IMR-90 (cell line): ENCODE measurements around the gene RPGR. TPM values are rescaled to one million over a fixed set of nuclear protein-coding genes. Genes with fewer than 3 reads are reported as not detected.

Source experiments
- ATAC-seq: fragments of 200-7000 bp; cut with Tn5 transposase; 2 replicates; pipeline ENCODE4 v1.9.1; 2020; ENCODE audit warnings: low read depth, mild to moderate bottlenecking, moderate library complexity
- BruUV-seq: library from RNA; stranded (reverse); fragments of 400-500 nt; replicated peaks from 2 replicates; lab custom pipeline; 2021; lab: Mats Ljungman, UMichigan
- CTCF ChIA-PET: fragments of 300-600 bp; formaldehyde crosslinking; extraction: SDS; loops from one replicate; lab custom pipeline; 2021; ENCODE audit warnings: antibody characterized with exemption; lab: Yijun Ruan, JAX
- POLR2A ChIA-PET: fragments of 300-600 bp; sonication (Branson Sonifier 250); formaldehyde crosslinking; loops from one replicate; lab custom pipeline; 2022; ENCODE audit warnings: antibody characterized with exemption; ENCODE audit not compliant: unreplicated experiment; lab: Charles Lee
- DNase-seq: peaks from one replicate; pipeline ENCODE4 v3.0.0; 2013
- H2AFZ ChIP-seq: replicated peaks from 2 replicates; pipeline ENCODE3; 2013; ENCODE audit warnings: low read length, mild to moderate bottlenecking; ENCODE audit not compliant: poor library complexity
- H2AK5ac ChIP-seq: 2 replicates; pipeline ENCODE4 v1.6.1; 2013; ENCODE audit warnings: low read depth, low read length, inconsistent platforms
- H2AK9ac ChIP-seq: replicated peaks from 2 replicates; pipeline ENCODE3; 2013; ENCODE audit warnings: mild to moderate bottlenecking, low read depth, low read length, moderate library complexity; ENCODE audit not compliant: poor library complexity
- H2BK120ac ChIP-seq: 2 replicates; pipeline ENCODE4 v1.6.1; 2013; ENCODE audit warnings: low read depth, low read length, inconsistent platforms
- H2BK15ac ChIP-seq: 3 replicates; pipeline ENCODE4 v1.6.1; 2013; ENCODE audit warnings: low read depth, low read length, inconsistent platforms
- H2BK20ac ChIP-seq: 2 replicates; pipeline ENCODE4 v1.6.1; 2013; ENCODE audit warnings: low read depth, mild to moderate bottlenecking, inconsistent platforms, low read length, moderate library complexity
- H2BK5ac ChIP-seq: 2 replicates; pipeline ENCODE4 v1.6.1; 2013; ENCODE audit warnings: mild to moderate bottlenecking, low read depth, low read length, inconsistent platforms; ENCODE audit not compliant: poor library complexity, severe bottlenecking
- H3K14ac ChIP-seq: replicated peaks from 2 replicates; pipeline ENCODE4 v1.6.1; 2013; ENCODE audit warnings: low read depth, low read length, inconsistent platforms
- H3K18ac ChIP-seq: 2 replicates; pipeline ENCODE4 v1.6.1; 2013; ENCODE audit warnings: low read depth, low read length, control low read depth
- H3K23ac ChIP-seq: 2 replicates; pipeline ENCODE4 v1.6.1; 2013; ENCODE audit warnings: low read depth, low read length, inconsistent platforms
- H3K27ac ChIP-seq: 2 replicates; pipeline ENCODE4 v1.5.1; 2013; ENCODE audit warnings: mild to moderate bottlenecking, control low read depth, low read length; ENCODE audit not compliant: insufficient read depth
- H3K27me3 ChIP-seq: 2 replicates; pipeline ENCODE4 v1.6.1; 2013; ENCODE audit warnings: low read length; ENCODE audit not compliant: control insufficient read depth, insufficient read depth
- H3K36me3 ChIP-seq: 2 replicates; pipeline ENCODE4 v1.6.1; 2013; ENCODE audit warnings: low read length, mixed read lengths; ENCODE audit not compliant: control insufficient read depth, insufficient read depth
- H3K4ac ChIP-seq: 2 replicates; pipeline ENCODE4 v1.6.1; 2013; ENCODE audit warnings: low read depth, low read length, inconsistent platforms
- H3K4me1 ChIP-seq: 2 replicates; pipeline ENCODE4 v1.6.1; 2013; ENCODE audit warnings: low read length, mixed read lengths; ENCODE audit not compliant: control insufficient read depth, insufficient read depth
- H3K4me2 ChIP-seq: 2 replicates; pipeline ENCODE4 v1.6.1; 2013; ENCODE audit warnings: low read depth, mild to moderate bottlenecking, control low read depth, low read length, moderate library complexity
- H3K4me3 ChIP-seq: 2 replicates; pipeline ENCODE4 v1.5.1; 2013; ENCODE audit warnings: low read depth, mild to moderate bottlenecking, control low read depth, low read length, moderate library complexity; ENCODE audit not compliant: insufficient read depth
- H3K56ac ChIP-seq: 2 replicates; pipeline ENCODE4 v1.6.1; 2013; ENCODE audit warnings: low read length, inconsistent platforms; ENCODE audit not compliant: insufficient read depth; ENCODE audit errors: extremely low read depth
- H3K79me1 ChIP-seq, 2 experiments: 2 replicates each; pipeline ENCODE4 v1.6.1; 2013; ENCODE audit warnings: low read length in 2 of 2, inconsistent platforms in 1 of 2, low read depth in 1 of 2
- H3K9ac ChIP-seq: 2 replicates; pipeline ENCODE4 v1.6.1; 2013; ENCODE audit warnings: low read depth, low read length, control low read depth
- H3K9me1 ChIP-seq: 2 replicates; pipeline ENCODE4 v1.6.1; 2013; ENCODE audit warnings: low read length, inconsistent platforms; ENCODE audit not compliant: insufficient read depth
- H3K9me3 ChIP-seq: 2 replicates; pipeline ENCODE4 v1.6.1; 2013; ENCODE audit warnings: low read length; ENCODE audit not compliant: control insufficient read depth, insufficient read depth
- H4K20me1 ChIP-seq: 2 replicates; pipeline ENCODE4 v1.6.1; 2013; ENCODE audit warnings: low read length, inconsistent platforms; ENCODE audit not compliant: insufficient read depth
- H4K5ac ChIP-seq: 2 replicates; pipeline ENCODE4 v1.6.1; 2013; ENCODE audit warnings: mild to moderate bottlenecking, low read depth, low read length, control low read depth
- H4K8ac ChIP-seq, 2 experiments: 2 replicates each; pipeline ENCODE4 v1.6.1; 2013; ENCODE audit warnings: low read depth in 2 of 2, low read length in 2 of 2, control low read depth in 1 of 2, inconsistent platforms in 1 of 2
- H4K91ac ChIP-seq: 2 replicates; pipeline ENCODE4 v1.6.1; 2013; ENCODE audit warnings: low read depth, low read length, inconsistent platforms; ENCODE audit not compliant: insufficient read depth
- BHLHE40 ChIP-seq: fragments of 150-350 bp; IDR thresholded peaks from 2 replicates; pipeline ENCODE4 v1.6.1; 2016; ENCODE audit warnings: mild to moderate bottlenecking, low read depth, low read length
- CEBPB ChIP-seq: IDR thresholded peaks from 2 replicates; pipeline ENCODE4 v1.6.1; 2012; ENCODE audit warnings: low read depth, low read length, improper control_type of control experiment
- CHD1 ChIP-seq: IDR thresholded peaks from 2 replicates; pipeline ENCODE4 v1.6.1; 2012; ENCODE audit warnings: low read depth, low read length, improper control_type of control experiment
- CTCF ChIP-seq: conservative IDR thresholded peaks from 2 replicates; pipeline ENCODE4 v1.5.1; 2012; ENCODE audit warnings: mild to moderate bottlenecking, low read depth, low read length, improper control_type of control experiment
- ELK1 ChIP-seq: fragments of 150-350 bp; IDR thresholded peaks from 2 replicates; pipeline ENCODE4 v1.6.1; 2016; ENCODE audit warnings: low read depth, mild to moderate bottlenecking, low read length, moderate library complexity, borderline replicate concordance
- FOS ChIP-seq: fragments of 150-350 bp; IDR thresholded peaks from 2 replicates; pipeline ENCODE4 v1.6.1; 2016; ENCODE audit warnings: low read depth, low read length
- MAFK ChIP-seq: IDR thresholded peaks from 2 replicates; pipeline ENCODE4 v1.6.1; 2012; ENCODE audit warnings: low read depth, low read length, improper control_type of control experiment
- MAZ ChIP-seq: IDR thresholded peaks from 2 replicates; pipeline ENCODE4 v1.6.1; 2012; ENCODE audit warnings: low read depth, mild to moderate bottlenecking, low read length, improper control_type of control experiment, moderate library complexity, borderline replicate concordance
- MXI1 ChIP-seq: IDR thresholded peaks from 2 replicates; pipeline ENCODE4 v1.6.1; 2012; ENCODE audit warnings: low read depth, mild to moderate bottlenecking, low read length, moderate library complexity, borderline replicate concordance
- NFE2L2 ChIP-seq: fragments of 150-350 bp; IDR thresholded peaks from 2 replicates; pipeline ENCODE4 v1.6.1; 2016; ENCODE audit warnings: low read depth, mild to moderate bottlenecking, low read length
- POLR2A ChIP-seq: IDR thresholded peaks from 2 replicates; pipeline ENCODE4 v1.6.1; 2012; ENCODE audit warnings: mild to moderate bottlenecking, low read depth, low read length
- RAD21 ChIP-seq: IDR thresholded peaks from 2 replicates; pipeline ENCODE4 v1.6.1; 2012; ENCODE audit warnings: low read length, improper control_type of control experiment
- RCOR1 ChIP-seq: IDR thresholded peaks from 2 replicates; pipeline ENCODE4 v1.6.1; 2012; ENCODE audit warnings: mild to moderate bottlenecking, low read length, improper control_type of control experiment; ENCODE audit not compliant: insufficient replicate concordance
- RFX5 ChIP-seq: IDR thresholded peaks from 2 replicates; pipeline ENCODE4 v1.8.0; 2012; ENCODE audit warnings: low read depth, mild to moderate bottlenecking, low read length, moderate library complexity
- SMC3 ChIP-seq: fragments of 150-350 bp; IDR thresholded peaks from 2 replicates; pipeline ENCODE4 v1.6.1; 2016; ENCODE audit warnings: low read depth, mild to moderate bottlenecking, antibody characterized with exemption, low read length, moderate library complexity
- USF2 ChIP-seq: fragments of 150-350 bp; IDR thresholded peaks from 2 replicates; pipeline ENCODE4 v1.6.1; 2017; ENCODE audit warnings: mild to moderate bottlenecking, antibody characterized with exemption, low read length, low read depth
- WGBS, 2 experiments: methylation state at CpG; one replicate each; pipeline versions ENCODE4 v1.1.5 to v1.1.7; 2013; ENCODE audit warnings: missing lambda C conversion rate in 2 of 2; ENCODE audit not compliant: insufficient read length in 1 of 2; ENCODE audit errors: extremely low coverage in 2 of 2; 5-methylcytosine and 5-hydroxymethylcytosine counted together
- dilution Hi-C: fragments of 300-500 bp; cut with HindIII; formaldehyde crosslinking; loops from one replicate; pipeline ENCODE4 v1.14.3; 2018; ENCODE audit warnings: low sequenced_read_pairs; ENCODE audit not compliant: unreplicated experiment
- in situ Hi-C: fragments of 300-500 bp; cut with MboI; formaldehyde crosslinking; loops from 3 replicates; pipeline ENCODE4 v1.14.3; 2019; ENCODE audit warnings: low sequenced_read_pairs, inconsistent platforms, mixed read lengths
- intact Hi-C: fragments of 100-400 bp; cut with micrococcal nuclease; formaldehyde crosslinking; loops from 2 replicates; pipeline ENCODE4 v1.10.0; 2022
- polyA plus RNA-seq, 3 experiments: library from polyadenylated mRNA; depleted of rRNA; stranded (reverse); fragments of >200 nt; gene quantifications; 2 replicates each; pipeline ENCODE4 v1.2.3, GENCODE V29; 2012; ENCODE audit warnings: low replicate concordance in 1 of 3
- total RNA-seq: library from RNA; depleted of rRNA; stranded (reverse); fragments of >200 nt; gene quantifications from 2 replicates; pipeline ENCODE4 v1.2.3, GENCODE V29; 2012

Gene RPGR
- total and polyA plus RNA-seq, 2 of the 4 experiments (the other 2 are of a cell fraction): 2.2 to 3.8 TPM

GRCh38 chrX:38351346-38351745 lies 24.0 kb upstream of the RPGR start:
- no peak overlapping the region for H4K8ac ChIP-seq
- no peak overlapping the region for H2BK20ac ChIP-seq
- no peak overlapping the region for H4K91ac ChIP-seq
- no peak overlapping the region for H3K9ac ChIP-seq
- no peak overlapping the region for H4K5ac ChIP-seq
- H2BK120ac ChIP-seq: no peak overlapping the region
- no peaks in the 10 kb centered on the region for H3K9me3 ChIP-seq
- H3K4ac ChIP-seq: no peak overlapping the region
- TF ChIP-seq USF2 (no peak), MAZ (no peak), NFE2L2 (no peak), POLR2A (no peak), CEBPB (no peak), FOS (no peak), RCOR1 (no peak), ELK1 (no peak), RAD21 (no peak), CHD1 (no peak), MAFK (no peak), MXI1 (no peak), BHLHE40 (no peak), CTCF (no peak), RFX5 (no peak), SMC3 (no peak)
- peaks cover 5% of the 10 kb centered on the region for H3K27me3 ChIP-seq
- H3K9me1 ChIP-seq: no peaks in the 10 kb centered on the region
- in situ Hi-C loops: no loop called here
- no peak overlapping the region for H2AK5ac ChIP-seq
- H2BK5ac ChIP-seq: no peak overlapping the region
- CTCF ChIA-PET: no interaction called here
- H3K4me1 ChIP-seq: no peaks in the 10 kb centered on the region
- H3K4me3 ChIP-seq: no peak overlapping the region
- no peak overlapping the region for H3K14ac ChIP-seq
- H3K36me3 ChIP-seq: no peaks in the 10 kb centered on the region
- no peaks in the 10 kb centered on the region for H3K79me1 ChIP-seq
- H3K18ac ChIP-seq: no peak overlapping the region
- no peak overlapping the region for H3K4me2 ChIP-seq
- no peak overlapping the region for H3K23ac ChIP-seq
- ATAC-seq: no peak
- no peak for DNase-seq
- H2AFZ ChIP-seq: no peak overlapping the region
- intact Hi-C loops: no loop called here
- dilution Hi-C loops: no loop called here
- H2BK15ac ChIP-seq: no peak overlapping the region
- no peak overlapping the region for H2AK9ac ChIP-seq
- H3K27ac ChIP-seq: no peak overlapping the region
- no TSS peak for BruUV-seq
- H4K20me1 ChIP-seq: no peaks in the 10 kb centered on the region
- WGBS, 2 experiments: no CpG with 5 or more reads among the region's 3 CpGs
- POLR2A ChIA-PET: no interaction called here
- no peak overlapping the region for H3K56ac ChIP-seq
